ENCODE results near the gene MAOB. TPM values are rescaled to one million over a fixed set of nuclear protein-coding genes. Genes with fewer than 3 reads are reported as not detected.

The MAOB gene
- total RNA-seq, 1 donor from 2014 or later = 0.93 TPM

DNA sequence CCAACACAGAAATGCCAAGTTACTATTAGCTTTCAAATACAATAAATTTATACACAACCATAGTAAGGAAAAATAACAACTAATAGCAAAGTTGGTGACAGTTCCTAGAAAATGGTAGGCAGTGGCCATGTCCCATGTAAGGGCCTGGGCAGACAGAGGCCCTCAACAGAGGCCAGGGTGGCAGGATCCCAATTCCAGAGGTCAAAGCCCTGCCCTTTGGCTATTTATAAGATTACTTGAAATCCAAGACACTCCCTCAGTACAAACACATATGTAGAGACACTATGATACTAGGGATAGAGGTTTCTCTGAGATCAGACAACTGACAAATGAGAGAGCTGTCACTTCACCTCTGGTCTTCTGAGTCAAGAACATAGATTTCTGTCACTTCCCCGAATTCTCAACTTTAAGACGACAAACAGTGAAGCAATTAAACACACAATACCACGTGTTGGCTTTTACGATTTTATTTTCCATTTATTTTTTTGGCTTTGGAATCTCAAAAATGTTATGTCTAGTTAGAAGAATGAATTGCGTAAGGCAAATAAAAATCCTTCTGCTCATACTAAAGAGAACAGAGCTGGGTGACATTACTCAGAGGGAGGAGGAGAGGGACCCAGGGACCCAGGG lies 16.3 kb upstream of the MAOB start:
- no peak overlapping the region for H3K4me3 Mint-ChIP-seq (ENCODE audit: low read depth)
- no peaks in the 10 kb centered on the region for H3K36me3 Mint-ChIP-seq (ENCODE audit: insufficient read depth)
- TF ChIP-seq, protein P1, sequence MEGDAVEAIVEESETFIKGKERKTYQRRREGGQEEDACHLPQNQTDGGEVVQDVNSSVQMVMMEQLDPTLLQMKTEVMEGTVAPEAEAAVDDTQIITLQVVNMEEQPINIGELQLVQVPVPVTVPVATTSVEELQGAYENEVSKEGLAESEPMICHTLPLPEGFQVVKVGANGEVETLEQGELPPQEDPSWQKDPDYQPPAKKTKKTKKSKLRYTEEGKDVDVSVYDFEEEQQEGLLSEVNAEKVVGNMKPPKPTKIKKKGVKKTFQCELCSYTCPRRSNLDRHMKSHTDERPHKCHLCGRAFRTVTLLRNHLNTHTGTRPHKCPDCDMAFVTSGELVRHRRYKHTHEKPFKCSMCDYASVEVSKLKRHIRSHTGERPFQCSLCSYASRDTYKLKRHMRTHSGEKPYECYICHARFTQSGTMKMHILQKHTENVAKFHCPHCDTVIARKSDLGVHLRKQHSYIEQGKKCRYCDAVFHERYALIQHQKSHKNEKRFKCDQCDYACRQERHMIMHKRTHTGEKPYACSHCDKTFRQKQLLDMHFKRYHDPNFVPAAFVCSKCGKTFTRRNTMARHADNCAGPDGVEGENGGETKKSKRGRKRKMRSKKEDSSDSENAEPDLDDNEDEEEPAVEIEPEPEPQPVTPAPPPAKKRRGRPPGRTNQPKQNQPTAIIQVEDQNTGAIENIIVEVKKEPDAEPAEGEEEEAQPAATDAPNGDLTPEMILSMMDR (IDR thresholded peaks at IDR 0.05; ENCODE audit: unreplicated experiment) = no peak
- H3K27ac Mint-ChIP-seq = no peak overlapping the region
- no peaks in the 10 kb centered on the region for H3K4me1 Mint-ChIP-seq (ENCODE audit: low read depth)
- peaks cover 14% of the 10 kb centered on the region for H3K9me3 Mint-ChIP-seq (ENCODE audit: low read depth)
- no peak for DNase-seq (ENCODE audit: low spot score, unreplicated experiment)
- H3K27me3 Mint-ChIP-seq = no peaks in the 10 kb centered on the region

DNA sequence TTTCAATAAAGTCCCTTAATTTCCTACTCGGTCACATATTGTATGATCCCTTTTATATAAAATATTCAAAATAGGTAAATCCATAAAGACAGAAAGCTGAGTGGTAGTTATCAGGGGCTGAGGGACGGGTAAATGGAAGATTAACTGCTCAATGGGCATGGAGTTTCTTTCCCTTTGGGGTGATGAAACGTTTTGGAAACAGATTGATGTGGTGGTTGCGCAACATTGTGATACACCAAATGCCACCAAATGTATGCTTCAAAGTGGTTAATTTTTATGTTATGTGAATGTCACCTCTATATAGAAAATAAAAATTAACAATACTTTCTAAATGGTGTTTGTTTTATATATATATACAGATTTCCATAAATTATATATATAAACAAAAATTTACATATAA lies 15.0 kb upstream of the MAOB start:
- DNase-seq (ENCODE audit: low spot score, unreplicated experiment) = no peak

DNA sequence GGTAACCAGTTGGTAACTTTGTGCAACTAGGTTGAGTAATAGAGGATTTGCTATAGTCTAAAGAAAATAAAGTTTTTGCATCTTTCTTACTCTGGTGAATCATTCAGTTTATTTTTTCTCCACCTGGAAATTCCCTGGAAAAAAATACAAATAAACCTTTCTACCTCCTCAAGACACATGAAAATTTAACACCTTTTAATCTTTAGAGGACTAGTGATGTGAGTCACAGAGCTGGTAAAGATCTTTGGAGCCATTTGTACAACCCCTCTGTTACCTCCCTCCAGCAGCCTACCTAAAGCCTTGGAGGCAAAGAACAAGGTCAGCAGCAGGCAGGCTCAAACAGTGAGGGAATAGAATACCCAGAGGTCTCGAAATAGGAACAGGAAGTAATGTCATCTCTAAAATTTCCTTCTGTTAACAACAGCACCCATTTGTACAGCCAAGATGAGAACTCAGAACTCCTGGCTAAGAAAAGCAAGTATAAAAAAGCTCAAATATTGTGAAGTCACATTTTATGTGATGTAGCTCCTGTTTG lies 10.2 kb upstream of the MAOB start:
- Mint-ChIP-seq H3K27me3 (no peaks in the 10 kb centered on the region), H3K4me1 (ENCODE audit: low read depth) (no peaks in the 10 kb centered on the region), H3K4me3 (ENCODE audit: low read depth) (no peak overlapping the region), H3K9me3 (ENCODE audit: low read depth) (peaks cover 36% of the 10 kb centered on the region), H3K27ac (no peak overlapping the region), H3K36me3 (ENCODE audit: insufficient read depth) (peaks cover 1% of the 10 kb centered on the region)
- DNase-seq (ENCODE audit: low spot score, unreplicated experiment) = no peak
- TF ChIP-seq, protein P1 (IDR thresholded peaks at IDR 0.05; ENCODE audit: unreplicated experiment) = no peak

More for the DNA sequence above, 15.0 kb upstream of the MAOB start:
- no peak overlapping the region for H3K4me3 Mint-ChIP-seq (ENCODE audit: low read depth)
- H3K27me3 Mint-ChIP-seq = no peaks in the 10 kb centered on the region
- no peaks in the 10 kb centered on the region for H3K36me3 Mint-ChIP-seq (ENCODE audit: insufficient read depth)
- TF ChIP-seq, protein P1 (IDR thresholded peaks at IDR 0.05; ENCODE audit: unreplicated experiment) = no peak
- H3K27ac Mint-ChIP-seq = no peak overlapping the region
- no peaks in the 10 kb centered on the region for H3K4me1 Mint-ChIP-seq (ENCODE audit: low read depth)
- H3K9me3 Mint-ChIP-seq (ENCODE audit: low read depth) = peaks cover 14% of the 10 kb centered on the region

DNA sequence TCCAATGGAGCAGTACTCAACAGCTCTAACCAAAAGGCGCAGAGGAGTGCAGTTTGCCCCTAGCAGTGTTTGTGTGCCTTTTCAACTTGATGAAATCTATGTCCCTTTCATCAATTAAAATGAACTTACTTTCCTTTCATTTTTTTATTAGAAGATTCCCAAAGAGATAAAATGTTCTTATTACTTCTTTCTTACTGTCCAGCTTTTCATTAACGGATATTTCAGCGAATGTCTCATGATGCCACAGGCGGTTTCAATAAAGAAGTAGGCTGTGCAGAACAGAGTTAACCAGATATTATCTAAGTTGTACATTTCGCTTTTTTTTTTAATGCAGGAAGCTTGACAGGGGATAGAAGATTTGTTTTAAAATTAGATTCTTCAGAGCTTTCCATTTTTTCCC lies 3.4 kb upstream of the MAOB start:
- TF ChIP-seq, protein P1 (IDR thresholded peaks at IDR 0.05; ENCODE audit: unreplicated experiment) = no peak
- DNase-seq (ENCODE audit: low spot score, unreplicated experiment) = no peak
- Mint-ChIP-seq H3K27me3 (peaks cover 12% of the 10 kb centered on the region), H3K9me3 (ENCODE audit: low read depth) (peaks cover 27% of the 10 kb centered on the region), H3K4me1 (ENCODE audit: low read depth) (no peaks in the 10 kb centered on the region), H3K36me3 (ENCODE audit: insufficient read depth) (peaks cover 1% of the 10 kb centered on the region), H3K27ac (no peak overlapping the region), H3K4me3 (ENCODE audit: low read depth) (no peak overlapping the region)

DNA sequence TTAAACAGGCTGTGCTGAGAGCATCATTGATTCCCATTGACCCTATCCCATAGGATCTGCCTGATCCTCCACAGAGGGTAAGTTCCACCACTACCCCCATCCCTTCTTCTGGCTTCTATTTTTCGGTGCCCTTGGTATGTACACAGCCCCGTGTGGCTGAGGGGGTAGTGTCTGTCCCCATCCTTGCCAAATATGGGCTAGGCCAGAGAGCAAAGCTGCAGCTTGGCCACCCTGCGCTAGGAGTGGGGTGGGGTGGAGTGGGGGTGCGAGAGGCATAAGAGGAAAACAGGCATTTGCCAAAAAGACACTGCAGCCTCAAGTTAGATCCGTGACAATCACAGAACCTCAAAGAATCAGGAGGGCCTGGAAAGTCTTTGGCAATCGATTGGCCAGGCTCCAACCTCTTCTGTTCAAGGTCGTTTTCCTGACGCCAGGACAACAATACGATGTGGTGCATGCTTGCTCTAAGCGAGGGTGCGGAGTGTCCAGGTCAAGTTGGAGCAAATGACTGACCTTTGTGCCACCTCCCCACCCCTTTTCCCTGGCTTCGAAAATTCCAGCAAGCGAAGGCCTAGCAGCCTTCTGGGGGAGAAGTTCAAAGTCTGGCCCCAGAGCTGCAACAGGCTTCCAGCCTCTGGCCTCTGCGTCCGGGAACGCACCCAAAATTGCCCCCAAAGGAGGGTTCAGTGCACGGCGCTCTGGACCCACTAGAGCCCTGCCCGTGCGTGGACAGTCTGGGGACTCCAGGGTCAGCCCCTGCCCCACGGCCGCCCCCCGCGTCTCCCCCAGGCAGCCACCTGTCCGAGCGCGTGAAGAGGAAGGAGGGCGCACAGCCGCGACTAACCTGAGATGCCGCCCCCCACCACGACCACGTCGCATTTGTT lies 598 bp downstream of the MAOB start:
- Mint-ChIP-seq H3K4me3 (ENCODE audit: low read depth) (no peak overlapping the region), H3K4me1 (ENCODE audit: low read depth) (peaks cover 2% of the 10 kb centered on the region), H3K36me3 (ENCODE audit: insufficient read depth) (peaks cover 2% of the 10 kb centered on the region), H3K27me3 (peaks cover 16% of the 10 kb centered on the region), H3K9me3 (ENCODE audit: low read depth) (peaks cover 4% of the 10 kb centered on the region), H3K27ac (no peak overlapping the region)
- TF ChIP-seq, protein P1 (IDR thresholded peaks at IDR 0.05; ENCODE audit: unreplicated experiment) = no peak
- DNase-seq (ENCODE audit: low spot score, unreplicated experiment) = peak; percentile 12
